B cell (primary cell): ENCODE measurements around the gene MYO10.

Source experiments
- CTCF ChIP-seq: fragments of 200-600 bp; IDR thresholded peaks from one replicate; pipeline ENCODE4 v1.8.0; 2022; ENCODE audit warnings: antibody characterized with exemption, mild to moderate bottlenecking
- EZH2 ChIP-seq: IDR thresholded peaks from 2 replicates; pipeline ENCODE4 v1.6.1; 2012; ENCODE audit warnings: borderline replicate concordance, low read depth, mild to moderate bottlenecking, moderate library complexity, low read length; ENCODE audit not compliant: insufficient read depth, poor library complexity, severe bottlenecking

GRCh38 chr5:16700081-16700480 lies 236.0 kb downstream of the MYO10 start:
- TF ChIP-seq CTCF = no peak
- no peak for TF ChIP-seq EZH2
